ENCODE data around the gene CHMP2A. TPM values are rescaled to one million over a fixed set of nuclear protein-coding genes. Genes with fewer than 3 reads are reported as not detected.
A peak's percentile ranks its signal among the peaks of the same experiment; 100 is the strongest.

CHMP2A gene
- total and polyA plus RNA-seq, 4 donors = 58.0 to 107 (median 83.3) TPM

GRCh38 chr19:58560921-58561320 lies 6.0 kb upstream of the CHMP2A start:
- Histone ChIP-seq H3K9ac (ENCODE audit: low read depth in 1 of 2, low read length in 2 of 2) (no peak overlapping the region), H3K36me3 (ENCODE audit: control insufficient read depth in 4 of 4, insufficient read depth in 3 of 4, low read depth in 1 of 4, low read length in 3 of 4) (peaks cover 0 to 7% (median 2%) of the 10 kb centered on the region in 4 donors), H3K9me3 (ENCODE audit: control insufficient read depth in 4 of 4, low read length in 3 of 4) (no peaks in the 10 kb centered on the region), H3K27me3 (ENCODE audit: control insufficient read depth in 4 of 4, insufficient read depth in 4 of 4, low read length in 3 of 4) (no peaks in the 10 kb centered on the region), H3K4me3 (ENCODE audit: low read depth in 1 of 3, low read length in 3 of 3) (no peak overlapping the region), H3K27ac (ENCODE audit: low read depth in 1 of 2, low read length in 2 of 2) (no peak overlapping the region), H3K4me1 (ENCODE audit: control insufficient read depth in 4 of 4, insufficient read depth in 4 of 4, low read length in 3 of 4) (peaks cover 24 to 54% (median 48%) of the 10 kb centered on the region in 4 donors)
- DNase-seq (ENCODE audit: low spot score) = no peak
- TF ChIP-seq GABPA (IDR thresholded peaks at IDR 0.05 in 1 of 2, conservative IDR thresholded peaks at IDR 0.05 in 1 of 2) = no peak
- no peak for TF ChIP-seq SP1 (IDR thresholded peaks at IDR 0.05)
- no peak for TF ChIP-seq YY1 (IDR thresholded peaks at IDR 0.05)
- no peak for TF ChIP-seq JUND (IDR thresholded peaks at IDR 0.05)
- no peak for TF ChIP-seq REST (IDR thresholded peaks at IDR 0.05)
- no peak for TF ChIP-seq RXRA (IDR thresholded peaks at IDR 0.05)
- TF ChIP-seq NR2F2 (IDR thresholded peaks at IDR 0.05) = no peak
- TF ChIP-seq ZBTB33 (IDR thresholded peaks at IDR 0.05) = no peak
- no peak for TF ChIP-seq EGR1 (IDR thresholded peaks at IDR 0.05; ENCODE audit: low read depth in 2 of 2)
- TF ChIP-seq HNF4G (IDR thresholded peaks at IDR 0.05) = no peak

GRCh38 chr19:58560007-58560887 lies 5.3 kb upstream of the CHMP2A start:
- no peaks in the 10 kb centered on the region for H3K9me3 ChIP-seq (ENCODE audit: control insufficient read depth in 4 of 4, low read length in 3 of 4)
- no peak for DNase-seq (ENCODE audit: low spot score)
- TF ChIP-seq TAF1 (conservative IDR thresholded peaks at IDR 0.05) = no peak
- no peak for TF ChIP-seq HNF4G (IDR thresholded peaks at IDR 0.05)
- no peak for TF ChIP-seq REST (IDR thresholded peaks at IDR 0.05)
- TF ChIP-seq SP1 (IDR thresholded peaks at IDR 0.05) = no peak
- no peak for TF ChIP-seq NR2F2 (IDR thresholded peaks at IDR 0.05)
- no peak for TF ChIP-seq FOXA1 (IDR thresholded peaks at IDR 0.05)
- TF ChIP-seq EGR1 (IDR thresholded peaks at IDR 0.05; ENCODE audit: low read depth in 2 of 2) = no peak
- TF ChIP-seq RAD21 (IDR thresholded peaks at IDR 0.05) = no peak
- no peak for TF ChIP-seq HNF4A (conservative IDR thresholded peaks at IDR 0.05)
- TF ChIP-seq FOXA2 (IDR thresholded peaks at IDR 0.05) = no peak
- no peak for TF ChIP-seq ATF3 (IDR thresholded peaks at IDR 0.05)
- TF ChIP-seq ZBTB33 (IDR thresholded peaks at IDR 0.05) = no peak
- H3K36me3 ChIP-seq (ENCODE audit: control insufficient read depth in 4 of 4, insufficient read depth in 3 of 4, low read depth in 1 of 4, low read length in 3 of 4) = peaks cover 0 to 7% (median 3%) of the 10 kb centered on the region in 4 donors
- WGBS = 81% methylated on average over 8 of the region's 8 CpGs
- H3K4me1 ChIP-seq (ENCODE audit: control insufficient read depth in 4 of 4, insufficient read depth in 4 of 4, low read length in 3 of 4) = peaks cover 27 to 60% (median 52%) of the 10 kb centered on the region in 4 donors
- no peak overlapping the region for H3K9ac ChIP-seq (ENCODE audit: low read depth in 1 of 2, low read length in 2 of 2)
- peak overlapping the region; percentile 54 to 78 (median 78) for H3K4me3 ChIP-seq (ENCODE audit: low read depth in 1 of 3, low read length in 3 of 3)
- peak overlapping the region; percentile 87 to 100 for H3K27ac ChIP-seq (ENCODE audit: low read depth in 1 of 2, low read length in 2 of 2)
- no peaks in the 10 kb centered on the region for H3K27me3 ChIP-seq (ENCODE audit: control insufficient read depth in 4 of 4, insufficient read depth in 4 of 4, low read length in 3 of 4)
